DND-41 (cell line): Measurements from ENCODE around the gene ATG5.

ENCODE experiments used
- CTCF ChIP-seq: IDR thresholded peaks from 2 replicates; pipeline ENCODE4 v1.5.1; 2012; ENCODE audit warnings: borderline replicate concordance, low read length, moderate library complexity, mild to moderate bottlenecking; ENCODE audit not compliant: poor library complexity, severe bottlenecking; ENCODE audit errors: extremely low read depth
- EZH2 ChIP-seq: IDR thresholded peaks from 3 replicates; pipeline ENCODE4 v1.6.1; 2012; ENCODE audit warnings: borderline replicate concordance, low read depth, mild to moderate bottlenecking, moderate library complexity, low read length, inconsistent platforms; ENCODE audit not compliant: severe bottlenecking

- TF ChIP-seq CTCF, result no peak
- TF ChIP-seq EZH2, result no peak
Observed at GRCh38 chr6:106315765-106316374, 9.7 kb downstream of the ATG5 start.
